Measurements from ENCODE around the gene ZDHHC11.

DNA sequence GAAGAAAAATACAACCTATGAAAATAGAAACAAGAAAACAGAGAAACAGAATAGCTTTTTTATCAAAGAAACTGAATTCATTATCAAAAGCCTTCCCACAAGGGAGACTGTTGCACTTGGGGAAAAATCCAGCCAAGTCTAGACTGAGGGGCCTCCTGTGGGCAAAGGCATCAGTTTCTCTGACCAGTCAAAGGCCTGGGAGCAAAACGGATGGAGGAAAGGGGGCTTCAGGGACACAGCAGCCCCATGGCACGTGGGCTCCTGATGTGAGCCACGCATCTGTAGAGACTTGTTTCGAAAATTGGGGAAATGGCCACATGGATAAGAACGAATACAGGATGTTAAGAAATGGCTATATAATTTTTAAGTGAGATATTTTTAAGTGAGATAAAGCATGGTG, 87.4 kb downstream of the ZDHHC11 start:
- TF ChIP-seq TAF1 (IDR thresholded peaks at IDR 0.05; ENCODE audit: borderline replicate concordance, insufficient read depth, low read length) = no peak
- TF ChIP-seq, protein P1, sequence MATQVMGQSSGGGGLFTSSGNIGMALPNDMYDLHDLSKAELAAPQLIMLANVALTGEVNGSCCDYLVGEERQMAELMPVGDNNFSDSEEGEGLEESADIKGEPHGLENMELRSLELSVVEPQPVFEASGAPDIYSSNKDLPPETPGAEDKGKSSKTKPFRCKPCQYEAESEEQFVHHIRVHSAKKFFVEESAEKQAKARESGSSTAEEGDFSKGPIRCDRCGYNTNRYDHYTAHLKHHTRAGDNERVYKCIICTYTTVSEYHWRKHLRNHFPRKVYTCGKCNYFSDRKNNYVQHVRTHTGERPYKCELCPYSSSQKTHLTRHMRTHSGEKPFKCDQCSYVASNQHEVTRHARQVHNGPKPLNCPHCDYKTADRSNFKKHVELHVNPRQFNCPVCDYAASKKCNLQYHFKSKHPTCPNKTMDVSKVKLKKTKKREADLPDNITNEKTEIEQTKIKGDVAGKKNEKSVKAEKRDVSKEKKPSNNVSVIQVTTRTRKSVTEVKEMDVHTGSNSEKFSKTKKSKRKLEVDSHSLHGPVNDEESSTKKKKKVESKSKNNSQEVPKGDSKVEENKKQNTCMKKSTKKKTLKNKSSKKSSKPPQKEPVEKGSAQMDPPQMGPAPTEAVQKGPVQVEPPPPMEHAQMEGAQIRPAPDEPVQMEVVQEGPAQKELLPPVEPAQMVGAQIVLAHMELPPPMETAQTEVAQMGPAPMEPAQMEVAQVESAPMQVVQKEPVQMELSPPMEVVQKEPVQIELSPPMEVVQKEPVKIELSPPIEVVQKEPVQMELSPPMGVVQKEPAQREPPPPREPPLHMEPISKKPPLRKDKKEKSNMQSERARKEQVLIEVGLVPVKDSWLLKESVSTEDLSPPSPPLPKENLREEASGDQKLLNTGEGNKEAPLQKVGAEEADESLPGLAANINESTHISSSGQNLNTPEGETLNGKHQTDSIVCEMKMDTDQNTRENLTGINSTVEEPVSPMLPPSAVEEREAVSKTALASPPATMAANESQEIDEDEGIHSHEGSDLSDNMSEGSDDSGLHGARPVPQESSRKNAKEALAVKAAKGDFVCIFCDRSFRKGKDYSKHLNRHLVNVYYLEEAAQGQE (IDR thresholded peaks at IDR 0.05; ENCODE audit: insufficient read depth in 1 of 2, low read depth in 2 of 2, low read length in 2 of 2) = no peak
- no peak for TF ChIP-seq POLR2AphosphoS5 (IDR thresholded peaks at IDR 0.05; ENCODE audit: low read depth, low read length)
- TF ChIP-seq SIN3A (IDR thresholded peaks at IDR 0.05; ENCODE audit: borderline replicate concordance, insufficient read depth, low read length) = no peak
- no peak for TF ChIP-seq FOXP2 (optimal IDR thresholded peaks at IDR 0.05; ENCODE audit: borderline replicate concordance, extremely low read depth, extremely low read length, insufficient read depth)
